Colonic mucosa (tissue), 4 donors: ENCODE data around the gene RAE1. TPM values are rescaled to one million over a fixed set of nuclear protein-coding genes. Genes with fewer than 3 reads are reported as not detected.

Experiments
- DNase-seq: peaks from one replicate; pipeline ENCODE4 v3.0.0-alpha.2; 2020
- H3K27ac ChIP-seq: fragments of 200-600 bp; one replicate; pipeline ENCODE4 v1.8.0; 2021
- H3K27me3 ChIP-seq: fragments of 200-600 bp; one replicate; pipeline ENCODE4 v1.8.0; 2021
- H3K36me3 ChIP-seq: fragments of 200-600 bp; one replicate; pipeline ENCODE4 v1.8.0; 2021
- H3K4me1 ChIP-seq: fragments of 200-600 bp; one replicate; pipeline ENCODE4 v1.8.0; 2021; ENCODE audit warnings: mild to moderate bottlenecking
- H3K4me3 ChIP-seq: fragments of 200-600 bp; one replicate; pipeline ENCODE4 v1.8.0; 2021
- H3K9ac ChIP-seq, 2 donors: one replicate each; pipeline ENCODE4 v1.7.0; 2013; ENCODE audit warnings: control low read depth in 2 of 2, low read depth in 2 of 2, low read length in 2 of 2
- H3K9me3 ChIP-seq: fragments of 200-600 bp; one replicate; pipeline ENCODE4 v1.8.0; 2021
- intact Hi-C: fragments of 100-400 bp; cut with DNase I; formaldehyde crosslinking; loops from one replicate; pipeline ENCODE4 v1.14.1; 2022
- total RNA-seq, 2 donors: library from RNA; stranded (reverse); fragmentation: NEBNext Ultra II Directional in 1 of 2; extraction: Animal tissue kit (Norgen Biotek cat#: 25700) in 1 of 2; gene quantifications; one replicate each; pipeline ENCODE4 v1.2.1, GENCODE V29; 2021
- TF ChIP-seq, protein P1 (sequence below): fragments of 200-600 bp; IDR thresholded peaks from one replicate; pipeline ENCODE4 v1.8.0; 2022; ENCODE audit warnings: antibody characterized with exemption, mild to moderate bottlenecking
- donor health status: healthy.
- donor health status: DM: no; HTN: no; CAD: no.
- donor health status: DM: no; HTN: no; CAD: no.

Gene RAE1
- total RNA-seq, 2 donors from 2014 or later = 20.3 to 29.3 TPM

DNA sequence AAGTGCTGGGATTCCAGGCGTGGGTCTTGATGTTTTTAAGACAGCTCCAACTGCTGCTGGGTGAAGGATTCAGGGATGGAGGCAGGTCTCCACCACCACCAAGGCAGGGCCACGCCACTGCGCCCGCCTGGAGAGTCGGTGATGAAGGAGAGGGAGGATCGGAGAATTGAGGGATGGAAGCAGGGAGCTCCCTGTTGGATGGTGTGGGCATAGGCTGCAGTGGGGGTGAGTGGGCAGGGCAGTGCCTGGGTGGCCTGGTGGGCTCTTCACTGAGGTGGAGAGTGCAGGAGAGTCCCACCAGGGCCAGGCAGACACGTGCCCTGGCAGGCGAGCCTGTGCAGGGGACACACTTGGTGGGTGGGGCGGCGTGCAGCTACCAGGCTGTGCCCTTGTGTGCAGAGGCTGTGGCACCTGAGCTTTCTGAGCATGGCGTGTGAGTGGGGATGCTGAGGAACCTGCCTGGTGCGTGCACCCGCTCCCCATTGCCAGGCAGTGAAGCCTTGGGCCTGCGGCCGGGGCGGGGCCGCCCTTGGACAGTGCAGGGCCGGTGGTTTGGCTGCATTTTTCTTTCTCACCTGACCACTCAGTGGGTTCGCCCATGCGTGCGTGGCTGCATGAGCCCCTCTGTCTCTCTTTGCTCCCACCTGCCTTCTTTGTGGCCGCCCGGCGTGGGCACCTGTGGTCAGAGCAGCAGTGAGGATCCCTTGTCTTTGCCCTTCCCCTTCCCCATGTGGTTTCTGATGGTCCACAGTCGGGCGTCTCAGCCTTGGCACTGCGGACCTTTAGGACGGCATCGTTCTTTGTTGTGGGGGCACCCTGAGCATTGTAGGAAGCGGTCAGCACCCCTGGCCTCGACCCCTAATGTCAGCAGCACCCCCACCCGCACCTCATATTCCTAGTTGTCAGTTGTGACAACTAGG lies 51.4 kb downstream of the RAE1 start:
- Histone ChIP-seq H3K27ac (no peak overlapping the region), H3K4me1 (peaks cover 19% of the 10 kb centered on the region), H3K27me3 (no peaks in the 10 kb centered on the region), H3K9me3 (no peaks in the 10 kb centered on the region), H3K9ac (peak overlapping the region in 1 of 2 donors; percentile 12), H3K4me3 (no peak overlapping the region), H3K36me3 (peaks cover 6% of the 10 kb centered on the region)
- no peak for DNase-seq
- TF ChIP-seq, protein P1, sequence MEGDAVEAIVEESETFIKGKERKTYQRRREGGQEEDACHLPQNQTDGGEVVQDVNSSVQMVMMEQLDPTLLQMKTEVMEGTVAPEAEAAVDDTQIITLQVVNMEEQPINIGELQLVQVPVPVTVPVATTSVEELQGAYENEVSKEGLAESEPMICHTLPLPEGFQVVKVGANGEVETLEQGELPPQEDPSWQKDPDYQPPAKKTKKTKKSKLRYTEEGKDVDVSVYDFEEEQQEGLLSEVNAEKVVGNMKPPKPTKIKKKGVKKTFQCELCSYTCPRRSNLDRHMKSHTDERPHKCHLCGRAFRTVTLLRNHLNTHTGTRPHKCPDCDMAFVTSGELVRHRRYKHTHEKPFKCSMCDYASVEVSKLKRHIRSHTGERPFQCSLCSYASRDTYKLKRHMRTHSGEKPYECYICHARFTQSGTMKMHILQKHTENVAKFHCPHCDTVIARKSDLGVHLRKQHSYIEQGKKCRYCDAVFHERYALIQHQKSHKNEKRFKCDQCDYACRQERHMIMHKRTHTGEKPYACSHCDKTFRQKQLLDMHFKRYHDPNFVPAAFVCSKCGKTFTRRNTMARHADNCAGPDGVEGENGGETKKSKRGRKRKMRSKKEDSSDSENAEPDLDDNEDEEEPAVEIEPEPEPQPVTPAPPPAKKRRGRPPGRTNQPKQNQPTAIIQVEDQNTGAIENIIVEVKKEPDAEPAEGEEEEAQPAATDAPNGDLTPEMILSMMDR = no peak
- intact Hi-C loops = no loop called here

DNA sequence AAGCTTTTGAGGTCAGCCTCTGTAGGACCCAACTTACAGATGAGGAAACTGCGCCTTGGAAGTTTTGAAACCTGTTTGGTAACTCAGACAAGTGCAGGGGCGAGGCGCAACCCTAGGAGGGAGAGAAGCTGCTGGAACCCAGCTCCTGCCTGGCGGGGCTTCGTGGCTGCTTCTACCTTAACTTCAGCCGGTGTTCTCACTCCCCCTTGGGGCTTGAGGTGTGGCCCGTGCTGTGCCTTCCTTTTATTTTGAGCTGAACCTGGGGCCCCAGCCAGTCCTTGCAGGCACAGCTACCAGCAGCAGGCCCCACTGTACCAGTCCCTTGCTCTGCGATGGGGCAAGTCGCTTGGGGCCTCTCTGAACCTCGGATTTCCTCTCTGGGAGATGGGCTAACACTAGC lies 52.2 kb downstream of the RAE1 start:
- TF ChIP-seq, protein P1 = no peak
- Histone ChIP-seq H3K27me3 (no peaks in the 10 kb centered on the region), H3K9ac (no peak overlapping the region), H3K4me3 (no peak overlapping the region), H3K4me1 (peaks cover 18% of the 10 kb centered on the region), H3K9me3 (no peaks in the 10 kb centered on the region), H3K36me3 (peaks cover 6% of the 10 kb centered on the region), H3K27ac (no peak overlapping the region)
- DNase-seq = no peak
- intact Hi-C loops = no loop called here

DNA sequence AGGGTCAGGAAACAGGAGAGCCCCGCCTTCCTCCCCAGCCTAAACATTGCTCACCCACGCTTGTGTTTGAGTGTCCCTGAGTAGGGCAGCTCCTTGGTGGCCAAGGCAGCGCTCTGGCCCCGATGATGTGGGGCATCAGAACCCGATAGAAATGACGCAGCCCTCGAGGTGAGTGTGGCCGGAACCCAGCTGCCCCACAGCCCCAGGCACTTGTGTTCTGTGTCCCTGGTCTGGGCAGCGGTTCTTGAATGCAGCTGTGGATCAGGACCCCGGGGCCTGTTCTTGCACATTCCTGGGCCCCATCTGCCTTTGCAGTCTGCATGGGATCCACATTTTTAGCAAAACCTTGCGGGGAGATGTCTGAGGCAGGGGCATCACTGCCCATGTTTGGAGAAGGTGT lies 53.0 kb downstream of the RAE1 start:
- peaks cover 10% of the 10 kb centered on the region for H3K4me1 ChIP-seq
- no peak overlapping the region for H3K27ac ChIP-seq
- no peak overlapping the region for H3K9ac ChIP-seq
- no peaks in the 10 kb centered on the region for H3K9me3 ChIP-seq
- DNase-seq = no peak
- H3K36me3 ChIP-seq = peaks cover 6% of the 10 kb centered on the region
- TF ChIP-seq, protein P1 = no peak
- no peak overlapping the region for H3K4me3 ChIP-seq
- intact Hi-C loops = no loop called here
- no peaks in the 10 kb centered on the region for H3K27me3 ChIP-seq

DNA sequence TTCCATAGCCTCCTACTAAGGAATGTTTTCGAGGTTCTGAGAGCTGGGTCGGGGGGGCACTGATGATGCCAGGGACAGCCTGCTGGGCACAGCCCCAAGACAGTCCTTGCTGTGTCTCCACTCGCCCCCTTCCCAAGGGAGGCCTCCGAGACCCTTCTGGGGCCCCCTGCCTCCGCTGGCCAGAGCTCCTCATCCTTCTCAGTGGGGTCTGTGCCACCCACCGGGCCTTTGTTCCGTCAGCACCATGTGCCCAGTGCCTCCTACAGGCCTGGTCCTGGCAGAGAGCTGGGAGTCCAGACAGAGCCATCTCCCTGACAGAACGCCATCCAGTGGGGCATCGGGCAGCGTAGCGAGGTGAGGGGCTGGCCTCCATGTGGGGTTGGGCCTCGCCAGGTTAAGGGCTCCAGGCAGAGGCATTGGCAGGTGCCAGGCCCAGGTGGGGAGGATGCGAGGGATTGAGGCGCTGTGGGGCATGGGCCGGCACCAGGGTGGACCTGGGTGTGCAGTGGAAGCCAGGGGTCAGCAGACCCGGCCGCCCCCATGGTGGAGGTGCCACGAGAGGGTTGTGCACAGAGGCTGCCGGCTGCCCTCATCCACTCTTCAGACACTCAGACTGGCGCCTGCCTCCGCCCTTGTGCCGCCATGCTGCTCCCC lies 53.5 kb downstream of the RAE1 start:
- Histone ChIP-seq H3K4me1 (peaks cover 5% of the 10 kb centered on the region), H3K27ac (no peak overlapping the region), H3K9ac (no peak overlapping the region), H3K4me3 (no peak overlapping the region), H3K27me3 (no peaks in the 10 kb centered on the region), H3K9me3 (no peaks in the 10 kb centered on the region), H3K36me3 (peaks cover 6% of the 10 kb centered on the region)
- TF ChIP-seq, protein P1 = no peak
- no peak for DNase-seq
- intact Hi-C loops = no loop called here

DNA sequence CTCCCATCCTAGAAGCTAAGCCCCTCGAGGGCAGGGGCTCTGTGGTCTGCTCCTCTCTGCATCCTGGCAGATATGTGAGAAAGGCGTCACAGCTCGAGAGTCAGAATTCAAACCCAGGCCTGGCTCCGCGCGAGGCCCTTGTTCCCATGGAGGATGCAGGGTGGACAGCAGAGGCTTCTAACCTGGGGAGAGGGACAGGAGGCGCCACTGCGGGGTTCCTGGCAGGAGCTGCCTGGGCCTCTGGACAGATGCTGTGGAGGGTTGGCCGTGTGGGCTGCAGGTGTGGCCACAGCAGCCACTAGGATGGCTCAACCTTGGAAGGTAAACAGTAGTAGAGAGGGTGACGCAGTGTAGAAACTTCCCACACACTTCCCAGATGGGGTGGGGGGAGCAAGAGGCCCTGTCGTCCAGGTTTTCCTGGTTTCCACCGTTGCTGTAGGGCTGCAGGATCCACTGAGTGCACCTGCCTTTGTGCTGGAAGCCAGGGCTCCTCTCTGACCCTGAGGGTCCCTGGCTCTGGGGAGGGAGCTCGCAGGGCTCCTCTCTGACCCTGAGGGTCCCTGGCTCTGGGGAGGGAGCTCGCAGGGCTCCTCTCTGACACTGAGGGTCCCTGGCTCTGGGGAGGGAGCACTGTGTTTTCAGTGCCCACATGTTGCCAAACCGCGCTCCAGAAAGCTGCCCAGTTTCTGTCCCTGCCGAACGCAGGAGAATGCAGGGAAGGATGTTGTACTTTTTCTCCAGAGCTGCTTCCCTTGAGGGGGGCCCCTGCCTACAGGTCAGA lies 54.4 kb downstream of the RAE1 start:
- Histone ChIP-seq H3K4me3 (no peak overlapping the region), H3K9me3 (no peaks in the 10 kb centered on the region), H3K36me3 (peaks cover 6% of the 10 kb centered on the region), H3K9ac (no peak overlapping the region), H3K4me1 (no peaks in the 10 kb centered on the region), H3K27ac (no peak overlapping the region), H3K27me3 (no peaks in the 10 kb centered on the region)
- intact Hi-C loops = no loop called here
- TF ChIP-seq, protein P1 = no peak
- no peak for DNase-seq
